AG04449 (cell line): ENCODE results near the gene BNIP3.
"Not testable (repeated sequence)": the region's sequence is repeated elsewhere in the genome, so short reads cannot be mapped to it uniquely, and the experiment has no call there.

Experiments used
- CTCF ChIA-PET: fragments of 350-600 bp; formaldehyde crosslinking; extraction: SDS; loops from one replicate; lab custom pipeline; 2021; ENCODE audit warnings: antibody characterized with exemption; lab: Yijun Ruan, JAX
- POLR2A ChIA-PET: fragments of 400-600, 350-600 bp; formaldehyde crosslinking; extraction: SDS; loops from one replicate; lab custom pipeline; 2020; ENCODE audit warnings: antibody characterized with exemption, inconsistent platforms; lab: Yijun Ruan, JAX
- DNase-seq: peaks from one replicate; pipeline ENCODE4 v3.0.0-alpha.2; 2010; ENCODE audit warnings: low read depth, low spot score
- H3K4me3 ChIP-seq: 2 replicates; pipeline ENCODE4 v1.5.1; 2011; ENCODE audit warnings: low read depth, mild to moderate bottlenecking, control low read depth, low read length
- CTCF ChIP-seq: IDR thresholded peaks from one replicate; pipeline ENCODE4 v1.5.1; 2011; ENCODE audit warnings: mild to moderate bottlenecking, moderate library complexity, low read length, control low read depth, inconsistent platforms; ENCODE audit not compliant: insufficient read depth; ENCODE audit errors: missing control alignments

BNIP3 gene

GRCh38 chr10:131993275-131993674, 11.6 kb upstream of the BNIP3 start:
- no peak overlapping the region for H3K4me3 ChIP-seq
- POLR2A ChIA-PET, result no interaction called here
- no peak for DNase-seq
- TF ChIP-seq CTCF, result no peak
- CTCF ChIA-PET, result interaction anchor here (1.3 kb wide), 1 partner anchor 30 kb away, joined by 3 read pairs; no protein-coding TSS in a partner anchor

GRCh38 chr10:131991726-131992125, 10.0 kb upstream of the BNIP3 start:
- ChIA-PET POLR2A (no interaction called here), CTCF (interaction anchor here (0.8 kb wide), 1 partner anchor 31 kb away, joined by 8 read pairs; no protein-coding TSS in a partner anchor)

GRCh38 chr10:131987786-131988185, 6.1 kb upstream of the BNIP3 start:
- POLR2A ChIA-PET, CTCF ChIA-PET, DNase-seq, H3K4me3 ChIP-seq: not testable (repeated sequence)

More at GRCh38 chr10:131991726-131992125, 10.0 kb upstream of the BNIP3 start:
- H3K4me3 ChIP-seq, result no peak overlapping the region
- no peak for TF ChIP-seq CTCF
- no peak for DNase-seq

- H3K4me3 ChIP-seq, POLR2A ChIA-PET, CTCF ChIA-PET, DNase-seq: not testable (repeated sequence)
Observed at GRCh38 chr10:131987301-131987700, 5.6 kb upstream of the BNIP3 start.

- H3K4me3 ChIP-seq, POLR2A ChIA-PET, CTCF ChIA-PET, DNase-seq: not testable (repeated sequence)
Observed at GRCh38 chr10:131986851-131987250, 5.1 kb upstream of the BNIP3 start.

- peak; percentile 84 for DNase-seq
- ChIA-PET POLR2A (no interaction called here), CTCF (interaction anchor here (3.2 kb wide), 1 partner anchor 39 kb away, joined by 12 read pairs; no protein-coding TSS in a partner anchor)
- TF ChIP-seq CTCF, result no peak
- no peak overlapping the region for H3K4me3 ChIP-seq
Observed at GRCh38 chr10:131983780-131984179, 2.1 kb upstream of the BNIP3 start.

GRCh38 chr10:131982796-131983195, 1.1 kb upstream of the BNIP3 start:
- ChIA-PET CTCF (interaction anchor here (3.2 kb wide), 1 partner anchor 40 kb away, joined by 12 read pairs; no protein-coding TSS in a partner anchor), POLR2A (no interaction called here)
- TF ChIP-seq CTCF, result no peak
- no peak for DNase-seq
- peak overlapping the region; percentile 97 for H3K4me3 ChIP-seq

GRCh38 chr10:131982185-131982756, 548 bp upstream of the BNIP3 start:
- DNase-seq, result no peak
- no peak for TF ChIP-seq CTCF
- POLR2A ChIA-PET, result interaction anchor here (0.6 to 2.5 kb wide), 5 partner anchors 16 to 138 kb away, joined by 3 to 9 read pairs (median 6); partner anchors contain the start of gene PPP2R2D
- CTCF ChIA-PET, result interaction anchor here (3.2 kb wide), 1 partner anchor 40 kb away, joined by 12 read pairs; no protein-coding TSS in a partner anchor
- peak overlapping the region; percentile 97 for H3K4me3 ChIP-seq
